GM12878 (cell line): Measurements from ENCODE around the gene OR52N5. TPM values are rescaled to one million over a fixed set of nuclear protein-coding genes. Genes with fewer than 3 reads are reported as not detected.

Experiments used
- ATAC-seq: fragments of 200-7000 bp; cut with Tn5 transposase; 3 replicates; pipeline ENCODE4 v1.9.1; 2020; ENCODE audit warnings: mild to moderate bottlenecking, moderate library complexity
- Bru-seq: library from RNA; stranded (reverse); fragments of 400-500 nt; gene quantifications from one replicate; lab custom pipeline; 2021; lab: Mats Ljungman, UMichigan
- BruChase-seq, 2 experiments: library from RNA; stranded (reverse); fragments of 400-500 nt; gene quantifications; one replicate each; lab custom pipeline; 2021; lab: Mats Ljungman, UMichigan
- BruUV-seq: library from RNA; stranded (reverse); fragments of 400-500 nt; replicated peaks from 2 replicates; lab custom pipeline; 2021; lab: Mats Ljungman, UMichigan
- CTCF ChIA-PET: fragments of 300-600 bp; sonication (Branson Sonifier 250); formaldehyde crosslinking; extraction: SDS; loops from one replicate; lab custom pipeline; 2021; ENCODE audit warnings: inconsistent platforms; lab: Yijun Ruan, JAX
- POLR2A ChIA-PET: fragments of 350-600 bp; formaldehyde crosslinking; extraction: SDS; loops from one replicate; lab custom pipeline; 2021; ENCODE audit warnings: inconsistent platforms; lab: Charles Lee
- RAD21 ChIA-PET: fragments of 300-600 bp; sonication (Branson Sonifier 250); formaldehyde crosslinking; loops from one replicate; lab custom pipeline; 2023; ENCODE audit warnings: antibody characterized with exemption; ENCODE audit not compliant: unreplicated experiment; lab: Charles Lee
- SMC1A ChIA-PET: fragments of 300-600 bp; sonication (Branson Sonifier 250); formaldehyde crosslinking; loops from one replicate; lab custom pipeline; 2023; ENCODE audit not compliant: unreplicated experiment, uncharacterized antibody; lab: Charles Lee
- DNase-seq: peaks from one replicate; pipeline ENCODE4 v3.0.0-alpha.2; 2011; ENCODE audit warnings: low read depth, low spot score
- FAIRE-seq: peaks from 3 replicates; lab custom pipeline; 2011; peaks lifted over from hg19 to GRCh38; lab: Jason Lieb, UNC
- H2AFZ ChIP-seq: 2 replicates; pipeline ENCODE4 v1.6.0; 2011; ENCODE audit warnings: low read depth, low read length, control low read depth; ENCODE audit not compliant: control insufficient read depth
- H3K27ac ChIP-seq: 2 replicates; pipeline ENCODE4 v1.5.1; 2011; ENCODE audit warnings: control low read depth; ENCODE audit not compliant: control insufficient read depth, insufficient read depth
- H3K27me3 ChIP-seq, 2 experiments: replicated peaks in 1 of 2; 2 replicates each; pipeline versions ENCODE4 v1.6.0 to v1.6.1; 2011; ENCODE audit warnings: low read length in 1 of 2; ENCODE audit not compliant: control insufficient read depth in 2 of 2, insufficient read depth in 2 of 2
- H3K36me3 ChIP-seq, 2 experiments: 2 replicates each; pipeline ENCODE4 v1.5.1; 2011; ENCODE audit warnings: low read length in 1 of 2; ENCODE audit not compliant: control insufficient read depth in 2 of 2, insufficient read depth in 2 of 2
- H3K4me1 ChIP-seq: 2 replicates; pipeline ENCODE4 v1.6.1; 2011; ENCODE audit warnings: mild to moderate bottlenecking, low read length, moderate library complexity, mixed read lengths; ENCODE audit not compliant: control insufficient read depth, insufficient read depth
- H3K4me2 ChIP-seq: 2 replicates; pipeline ENCODE4 v1.6.0; 2011; ENCODE audit warnings: control low read depth; ENCODE audit not compliant: control insufficient read depth, insufficient read depth
- H3K4me3 ChIP-seq: fragments of 200-600 bp; sonication (generic); 2 replicates; pipeline ENCODE4 v1.5.1; 2016
- H3K79me2 ChIP-seq: 2 replicates; pipeline ENCODE4 v1.6.0; 2011; ENCODE audit warnings: low read length; ENCODE audit not compliant: control insufficient read depth, insufficient read depth
- H3K9ac ChIP-seq: 2 replicates; pipeline ENCODE4 v1.8.0; 2011; ENCODE audit warnings: low read length, control low read depth, mixed read lengths; ENCODE audit not compliant: control insufficient read depth, insufficient read depth
- H3K9me3 ChIP-seq: replicated peaks from 3 replicates; pipeline ENCODE4 v1.5.1; 2011; ENCODE audit warnings: mild to moderate bottlenecking, low read length; ENCODE audit not compliant: control insufficient read depth, insufficient read depth
- H4K20me1 ChIP-seq: 2 replicates; pipeline ENCODE4 v1.6.0; 2011; ENCODE audit not compliant: control insufficient read depth, insufficient read depth
- SP1 ChIP-seq: IDR thresholded peaks from one replicate; pipeline ENCODE4 v1.6.1; 2011; ENCODE audit warnings: low read depth, low read length
- WGBS: methylation state at CpG from one replicate; pipeline ENCODE4 v1.1.6; 2016; ENCODE audit warnings: low lambda C conversion rate; ENCODE audit not compliant: insufficient replicate concordance, insufficient coverage; ENCODE audit errors: missing lambda C conversion rate; 5-methylcytosine and 5-hydroxymethylcytosine counted together
- in situ Hi-C: fragments of 300-500 bp; cut with MboI; formaldehyde crosslinking; loops from 9 replicates; pipeline ENCODE4 v1.14.3; 2018; ENCODE audit warnings: mixed read lengths
- intact Hi-C: fragments of 100-400 bp; cut with micrococcal nuclease; formaldehyde crosslinking; loops from one replicate; pipeline ENCODE4 v1.14.2; 2022; ENCODE audit not compliant: unreplicated experiment
- long read RNA-seq, 2 experiments: library from polyadenylated mRNA; unstranded; transcript quantifications; one replicate each; pipeline ENCODE4 v2.0.0, GENCODE V29; 2019 to 2020
- polyA minus RNA-seq, 3 experiments: library from RNA; depleted of rRNA, polyadenylated mRNA; stranded (reverse); fragments of >200 nt; gene quantifications; 2 replicates each; pipeline ENCODE4 v1.2.3, GENCODE V29; 2011
- polyA plus RNA-seq, 11 experiments: library from polyadenylated mRNA; depleted of rRNA in 4 of 11; unstranded in 6 of 11; stranded (reverse) in 5 of 11; fragments of >200 nt; fragmentation: Nextera tagmentation in 4 of 11; fragmentation: Illumina TruSeq in 1 of 11; extraction: Ambion mirVana in 4 of 11; extraction: Trizol in 1 of 11; gene quantifications; 1 replicate in 1 of 11; 2 replicates in 10 of 11; pipeline versions ENCODE4 v1.2.1 to v1.2.3, GENCODE V29; 2011 to 2016; ENCODE audit warnings: inconsistent platforms in 2 of 11, missing spikeins in 2 of 11, low read depth in 1 of 11
- total RNA-seq, 4 experiments: library from RNA; depleted of rRNA in 3 of 4; stranded (reverse); fragments of >200 nt in 3 of 4; fragmentation: Illumina TruSeq in 1 of 4; extraction: Trizol in 1 of 4; gene quantifications; 2 replicates each; pipeline versions ENCODE4 v1.2.1 to v1.2.3, GENCODE V29; 2013 to 2021
- TF ChIP-seq, protein P1 (sequence below): IDR thresholded peaks from 2 replicates; pipeline ENCODE4 v1.6.1; 2011; ENCODE audit warnings: borderline replicate concordance, low read depth, mild to moderate bottlenecking, moderate library complexity, mixed read lengths, low read length; ENCODE audit not compliant: insufficient read depth; ENCODE audit errors: extremely low read length

The OR52N5 gene
- 0.40 and 0.76 TPM in 2 replicates for total RNA-seq (2013; cell fraction: nucleolus; rRNA removed)
- total RNA-seq (2014; rRNA removed) (not detected in 2 replicates), total RNA-seq (2014; rRNA removed; fragmentation: Illumina TruSeq; extraction: Trizol) (not detected in 2 replicates), total RNA-seq (2021) (not detected in 2 replicates), polyA plus RNA-seq (2011; rRNA removed) (not detected in 2 replicates), polyA plus RNA-seq (2014; fragmentation: Illumina TruSeq; extraction: Trizol) (not detected in 2 replicates), polyA plus RNA-seq (2014; fragmentation: Nextera tagmentation; extraction: Ambion mirVana) (not detected), polyA plus RNA-seq (2014; rRNA removed) (not detected in 2 replicates), polyA plus RNA-seq (2016; fragmentation: Nextera tagmentation; extraction: Ambion mirVana) (not detected), polyA minus RNA-seq (2011; rRNA and poly(A)+ RNA removed) (not detected in 2 replicates), Bru-seq, nascent RNA (not detected), BruChase-seq, experiment 1, labeled RNA remaining after a 6-hour chase (not detected), BruChase-seq, experiment 2, labeled RNA remaining after a 2-hour chase (not detected)
- not detected for polyA plus RNA-seq (2011; ENCODE audit: low read depth)
- not detected in 2 replicates for polyA plus RNA-seq (2011; cell fraction: cytosol; rRNA removed)
- 0.13 TPM in 1 of 2 replicates, not detected in the other for polyA plus RNA-seq (2011; cell fraction: nucleus; rRNA removed)
- polyA plus RNA-seq (2012): not detected in 2 replicates
- polyA minus RNA-seq (2011; cell fraction: cytosol; rRNA and poly(A)+ RNA removed): not detected in 2 replicates
- polyA minus RNA-seq (2011; cell fraction: nucleus; rRNA and poly(A)+ RNA removed): 0.60 TPM in 1 of 2 replicates, not detected in the other
- long read RNA-seq, experiment 1: 0 reads
- long read RNA-seq, experiment 2: 0 reads

DNA sequence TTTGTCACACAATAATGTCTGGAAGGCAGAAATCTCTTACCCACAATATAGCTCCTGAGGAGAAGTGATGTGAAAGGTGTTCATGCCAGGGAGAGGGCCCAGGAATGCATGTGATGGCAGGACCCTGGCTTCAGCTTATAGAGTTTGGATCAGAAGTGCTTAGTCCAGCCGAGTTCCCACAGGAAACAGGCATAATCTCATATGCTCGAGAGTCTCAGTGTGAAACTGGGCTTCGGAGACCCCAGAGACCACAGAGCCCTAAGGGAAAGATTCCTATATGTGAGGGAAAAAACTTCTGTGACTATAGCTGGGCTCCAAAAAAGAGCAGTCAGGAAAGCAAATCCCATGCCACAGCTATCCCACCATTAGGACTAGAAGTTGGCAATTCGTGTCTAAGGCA, at the start of gene OR52N5:
Gene OR52N5 (minus strand): TSS at position 101 of the 400 bp plus-strand sequence. CDS start 4,721 bp downstream, outside the sequence.
- WGBS: 0% methylated on average over 4 of the region's 4 CpGs
- CTCF ChIA-PET: no interaction called here
- no TSS peak for BruUV-seq

More for the DNA sequence above, at the start of gene OR52N5:
- RAD21 ChIA-PET: interaction anchor here (1.1 kb wide), 1 partner anchor 23 kb away, joined by 3 read pairs; a partner anchor contains a TSS
- no peak for FAIRE-seq
- no peaks in the 10 kb centered on the region for H3K36me3 ChIP-seq
- no peak within 1 kb of the TSS for H3K27ac ChIP-seq
- no peak for DNase-seq
- no peaks in the 10 kb centered on the region for H3K79me2 ChIP-seq
- no peaks in the 10 kb centered on the region for H4K20me1 ChIP-seq
- no peak within 1 kb of the TSS for H2AFZ ChIP-seq
- H3K9me3 ChIP-seq: no peaks in the 10 kb centered on the region
- intact Hi-C loops: no loop called here
- POLR2A ChIA-PET: no interaction called here
- in situ Hi-C loops: no loop called here
- no peaks in the 10 kb centered on the region for H3K27me3 ChIP-seq
- no peak for ATAC-seq
- no peak within 1 kb of the TSS for H3K9ac ChIP-seq
- TF ChIP-seq, protein P1, sequence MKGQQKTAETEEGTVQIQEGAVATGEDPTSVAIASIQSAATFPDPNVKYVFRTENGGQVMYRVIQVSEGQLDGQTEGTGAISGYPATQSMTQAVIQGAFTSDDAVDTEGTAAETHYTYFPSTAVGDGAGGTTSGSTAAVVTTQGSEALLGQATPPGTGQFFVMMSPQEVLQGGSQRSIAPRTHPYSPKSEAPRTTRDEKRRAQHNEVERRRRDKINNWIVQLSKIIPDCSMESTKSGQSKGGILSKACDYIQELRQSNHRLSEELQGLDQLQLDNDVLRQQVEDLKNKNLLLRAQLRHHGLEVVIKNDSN: no peak
- no peak for TF ChIP-seq SP1
- H3K4me1 ChIP-seq: no peaks in the 10 kb centered on the region
- H3K4me3 ChIP-seq: no peak within 1 kb of the TSS
- H3K4me2 ChIP-seq: no peak within 1 kb of the TSS
- SMC1A ChIA-PET: no interaction called here
